TTC549 (cell line): ENCODE results near the gene CREB3L1.
"Not testable (repeated sequence)": the region's sequence is repeated elsewhere in the genome, so short reads cannot be mapped to it uniquely, and the experiment has no call there.

Experiments
- FAIRE-seq: peaks from 2 replicates; lab custom pipeline; 2012; peaks lifted over from hg19 to GRCh38; lab: Jason Lieb, UNC

CREB3L1 gene

GRCh38 chr11:46295312-46296058 is 18.0 kb downstream of the CREB3L1 start:
- no peak for FAIRE-seq

- FAIRE-seq: no peak
Measured at GRCh38 chr11:46296059-46296527, 18.6 kb downstream of the CREB3L1 start.

GRCh38 chr11:46296528-46297448 is 19.3 kb downstream of the CREB3L1 start:
- FAIRE-seq: no peak

GRCh38 chr11:46298699-46299433 is 21.4 kb downstream of the CREB3L1 start:
- no peak for FAIRE-seq

- no peak for FAIRE-seq
Measured at GRCh38 chr11:46299451-46299961, 22.0 kb downstream of the CREB3L1 start.

- FAIRE-seq: no peak
Measured at GRCh38 chr11:46300270-46300669, 22.8 kb downstream of the CREB3L1 start.

GRCh38 chr11:46302866-46303265 is 25.4 kb downstream of the CREB3L1 start:
- no peak for FAIRE-seq

GRCh38 chr11:46304036-46304435 is 26.6 kb downstream of the CREB3L1 start:
- not testable (repeated sequence) for FAIRE-seq

- FAIRE-seq: no peak
Measured at GRCh38 chr11:46304605-46305179, 27.2 kb downstream of the CREB3L1 start.

GRCh38 chr11:46305295-46305694 is 27.8 kb downstream of the CREB3L1 start:
- no peak for FAIRE-seq

- FAIRE-seq: no peak
Measured at GRCh38 chr11:46306296-46306853, 28.9 kb downstream of the CREB3L1 start.

- FAIRE-seq: no peak
Measured at GRCh38 chr11:46307369-46307768, 29.9 kb downstream of the CREB3L1 start.

- no peak for FAIRE-seq
Measured at GRCh38 chr11:46307785-46308341, 30.4 kb downstream of the CREB3L1 start.

GRCh38 chr11:46308631-46309419 is 31.4 kb downstream of the CREB3L1 start:
- no peak for FAIRE-seq

- no peak for FAIRE-seq
Measured at GRCh38 chr11:46309814-46310259, 32.4 kb downstream of the CREB3L1 start.

- FAIRE-seq: no peak
Measured at GRCh38 chr11:46315033-46315738, 37.7 kb downstream of the CREB3L1 start.

GRCh38 chr11:46315783-46316563 is 38.5 kb downstream of the CREB3L1 start:
- FAIRE-seq: no peak

- no peak for FAIRE-seq
Measured at GRCh38 chr11:46319074-46319453, 41.6 kb downstream of the CREB3L1 start.

- no peak for FAIRE-seq
Measured at GRCh38 chr11:46321757-46322156, 44.3 kb downstream of the CREB3L1 start.
